GM21576 (cell line): Measurements from ENCODE around the gene MMP28.

Experiments used
- ATAC-seq: cut with Tn5 transposase; IDR thresholded peaks from one replicate; pipeline ENCODE4 v1.9.1; 2021; ENCODE audit warnings: mild to moderate bottlenecking, moderate library complexity; ENCODE audit not compliant: unreplicated experiment

Gene MMP28

DNA sequence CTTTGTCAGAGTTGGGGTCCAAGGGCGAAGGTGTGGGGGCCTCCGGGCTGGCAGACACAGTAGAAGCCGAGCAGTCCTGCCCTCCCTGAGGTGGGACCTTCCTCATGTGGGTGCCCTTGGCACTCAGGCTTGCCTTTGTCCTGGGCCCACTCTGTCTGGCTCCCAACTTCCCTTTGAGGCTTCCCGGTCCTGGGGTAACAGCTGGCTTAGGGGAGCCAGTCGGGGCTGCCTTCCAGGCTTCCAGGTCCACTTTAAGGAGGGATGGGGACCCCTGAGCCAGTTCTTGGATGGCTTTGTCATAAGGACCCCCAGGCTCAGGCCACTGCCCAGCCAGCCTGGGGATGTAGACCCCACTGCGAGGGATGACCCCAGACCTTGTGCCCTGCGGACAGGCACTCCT is 50.2 kb downstream of the MMP28 start:
- no peak for ATAC-seq

DNA sequence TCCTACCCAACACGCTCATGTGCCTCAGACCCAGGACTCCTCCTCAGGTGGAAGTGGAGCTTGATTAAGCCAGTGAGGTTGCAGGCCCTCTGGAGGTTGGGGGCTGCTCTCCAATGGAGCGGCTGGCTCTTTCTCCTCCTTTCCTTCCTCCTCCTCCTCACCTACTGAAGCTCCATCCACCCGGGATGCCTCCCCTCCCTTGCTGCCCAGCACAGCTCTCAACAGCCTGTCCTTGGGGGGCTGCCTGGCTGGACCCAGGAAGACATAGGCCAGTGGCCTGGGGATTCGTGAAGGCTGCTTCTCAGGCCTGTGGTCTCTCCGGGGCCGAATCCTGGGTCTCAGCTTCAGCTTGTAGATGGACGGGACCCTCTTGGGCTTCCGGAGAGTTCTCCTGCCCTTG is 50.6 kb downstream of the MMP28 start:
- ATAC-seq = no peak

DNA sequence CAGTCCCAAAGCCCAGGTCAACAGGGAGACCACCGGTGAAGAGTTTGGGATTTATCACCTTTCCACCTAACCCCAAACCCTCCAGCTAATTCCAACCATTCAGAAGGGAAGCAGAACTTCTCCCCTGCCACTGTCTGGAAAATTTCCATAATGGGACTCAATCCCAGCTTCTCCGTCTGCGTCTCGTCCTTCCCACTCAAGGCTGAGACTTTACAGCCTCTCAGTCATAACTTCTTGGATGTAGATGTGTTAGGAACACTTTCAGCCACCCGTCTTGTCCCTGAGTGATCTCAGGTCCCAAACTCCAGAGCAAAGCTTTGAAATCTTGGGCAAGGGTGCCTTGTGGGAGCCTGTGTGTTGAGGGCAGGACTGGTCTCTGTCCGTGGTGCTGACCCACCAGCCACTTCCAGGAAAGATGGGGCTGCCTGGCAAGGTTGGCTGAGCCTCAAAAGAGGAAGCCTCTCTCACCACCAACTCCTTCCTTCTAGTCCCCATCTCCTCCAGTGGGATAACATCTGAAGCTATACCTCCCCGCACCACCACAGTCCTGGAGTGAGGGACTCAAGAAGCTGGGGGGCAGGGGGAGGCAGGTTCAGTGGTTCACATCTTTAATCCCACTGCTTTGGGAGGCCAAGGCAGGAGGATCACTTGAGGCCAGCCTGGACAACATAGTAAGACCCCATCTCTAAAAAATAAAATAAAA is 51.7 kb downstream of the MMP28 start:
- ATAC-seq = no peak

DNA sequence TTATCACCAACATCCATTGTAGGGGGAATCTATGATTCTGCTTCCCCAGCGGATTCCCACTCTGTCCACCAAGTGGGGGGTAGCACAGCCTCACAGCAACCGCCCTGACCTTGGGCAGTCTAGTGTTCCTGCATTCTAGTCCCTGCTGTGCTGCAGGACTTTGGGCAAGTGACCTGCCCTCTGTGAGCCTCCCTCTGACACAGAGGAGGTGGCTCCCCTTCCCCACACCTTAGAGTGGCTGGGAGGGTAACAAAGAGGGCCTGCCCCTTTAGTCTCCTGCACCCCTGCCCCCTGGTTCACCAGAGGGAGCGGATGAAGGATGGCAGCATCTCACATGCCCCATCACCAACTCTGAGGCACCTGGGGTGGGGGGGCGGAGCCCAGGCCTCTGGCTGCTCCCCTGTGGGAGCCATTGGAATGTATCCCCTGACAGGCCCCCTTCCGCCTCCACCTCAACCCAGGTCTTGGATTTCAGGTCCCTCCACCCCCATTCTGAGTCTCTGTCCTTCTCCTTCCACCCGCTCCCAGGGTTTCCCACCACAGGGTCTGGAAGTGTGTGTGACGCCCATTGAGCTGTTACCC is 52.5 kb downstream of the MMP28 start:
- no peak for ATAC-seq

DNA sequence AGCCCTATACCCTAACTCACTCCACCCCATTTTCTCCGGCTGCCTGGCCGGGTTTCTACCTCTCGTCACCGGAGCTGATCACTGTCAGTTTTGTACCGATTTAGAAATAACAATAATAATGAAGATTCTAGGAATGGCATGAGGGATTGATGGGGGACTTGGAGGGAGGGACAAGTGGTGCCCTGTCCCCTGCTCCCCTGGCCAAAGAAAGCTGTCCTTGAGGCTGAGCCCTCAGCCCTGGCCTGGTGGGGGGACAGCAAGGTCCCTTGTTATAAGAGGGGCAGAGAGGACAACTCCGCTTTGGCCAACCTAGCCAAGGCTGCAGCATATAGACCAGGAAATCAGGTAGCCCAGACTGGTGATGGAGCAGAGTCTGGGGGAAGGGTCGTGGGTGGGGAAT is 52.9 kb downstream of the MMP28 start:
- ATAC-seq = no peak

DNA sequence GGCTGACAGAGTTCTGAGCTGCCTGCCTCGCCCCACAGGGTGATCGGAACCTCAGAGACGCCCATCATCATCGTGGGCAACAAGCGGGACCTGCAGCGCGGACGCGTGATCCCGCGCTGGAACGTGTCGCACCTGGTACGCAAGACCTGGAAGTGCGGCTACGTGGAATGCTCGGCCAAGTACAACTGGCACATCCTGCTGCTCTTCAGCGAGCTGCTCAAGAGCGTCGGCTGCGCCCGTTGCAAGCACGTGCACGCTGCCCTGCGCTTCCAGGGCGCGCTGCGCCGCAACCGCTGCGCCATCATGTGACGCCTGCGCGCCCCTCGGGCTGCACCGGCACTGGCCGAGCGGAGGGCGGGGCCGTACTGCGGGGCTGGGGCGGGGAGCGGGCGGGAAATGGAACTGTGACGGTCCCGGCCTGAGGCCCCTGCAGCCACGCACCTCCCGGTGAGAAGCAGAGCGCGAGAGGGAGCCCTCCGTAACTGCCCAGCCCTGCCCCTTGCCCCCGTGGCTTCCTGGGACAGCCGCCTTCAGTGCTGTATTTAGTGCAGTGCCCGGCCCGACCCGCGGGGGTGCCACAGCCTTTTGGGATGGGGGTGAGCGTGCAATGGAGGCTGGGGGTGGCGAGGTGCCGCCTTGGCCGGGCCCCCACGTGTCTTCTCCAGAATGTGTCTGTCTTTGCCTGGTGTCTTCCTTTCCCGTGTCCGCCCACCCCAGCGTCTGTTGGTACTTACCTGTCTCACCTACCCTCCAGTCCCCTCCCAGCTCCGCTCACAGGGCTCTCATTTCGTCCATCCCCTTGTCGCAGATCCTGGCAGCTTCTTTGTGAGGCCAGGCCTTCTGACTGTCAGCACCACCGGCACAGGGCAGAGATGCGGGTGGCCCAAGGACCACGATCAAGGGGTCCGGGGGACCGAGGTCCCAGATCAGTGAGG is 54.2 kb downstream of the MMP28 start:
- ATAC-seq = no peak

DNA sequence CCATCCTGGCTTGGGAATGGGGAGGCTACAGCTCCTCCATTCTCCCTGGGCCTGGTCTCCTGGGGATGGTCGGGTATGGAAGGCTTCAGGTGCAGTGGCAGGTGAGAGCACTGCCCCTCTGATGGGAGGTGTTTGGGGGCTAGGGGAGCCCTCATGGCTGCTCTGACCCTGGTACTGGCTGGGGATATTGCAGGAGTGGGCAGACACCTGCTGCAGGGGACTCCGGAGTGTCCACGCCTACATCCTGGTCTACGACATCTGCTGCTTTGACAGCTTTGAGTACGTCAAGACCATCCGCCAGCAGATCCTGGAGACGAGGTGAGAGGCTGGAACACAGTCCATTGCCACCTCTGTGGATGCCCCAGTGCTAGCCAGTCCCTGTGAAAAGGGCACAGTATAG is 55.2 kb downstream of the MMP28 start:
- ATAC-seq = no peak

DNA sequence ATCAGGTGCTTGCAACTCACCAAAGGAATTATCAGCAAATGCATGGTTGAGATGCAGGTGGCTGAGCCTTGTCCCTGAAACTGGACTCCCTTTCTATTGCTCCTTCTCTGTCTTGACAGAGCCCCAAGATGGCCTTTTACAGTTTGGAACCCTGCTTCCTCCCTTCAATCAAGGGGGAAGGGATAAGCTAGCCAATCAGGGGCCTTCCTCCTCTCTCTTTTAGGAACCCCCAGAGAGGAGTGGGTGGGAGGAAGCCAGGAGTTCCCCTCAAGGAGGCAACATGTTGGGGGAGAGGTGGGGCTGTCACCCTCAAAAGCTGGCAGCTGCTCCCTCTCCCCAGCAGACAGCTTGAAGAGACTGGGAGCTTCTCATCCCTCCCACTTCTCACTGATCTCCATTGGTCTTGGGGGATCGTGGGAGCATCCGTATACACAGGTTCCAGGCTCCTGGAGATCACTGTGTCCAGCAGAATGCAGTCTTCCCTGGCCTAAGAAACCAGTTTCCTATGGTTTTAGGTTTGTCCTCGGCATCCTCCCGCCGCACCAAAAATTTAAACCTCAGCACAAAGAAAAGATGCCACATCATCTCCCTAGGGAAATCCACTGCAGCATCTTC is 56.8 kb downstream of the MMP28 start:
- ATAC-seq = no peak

DNA sequence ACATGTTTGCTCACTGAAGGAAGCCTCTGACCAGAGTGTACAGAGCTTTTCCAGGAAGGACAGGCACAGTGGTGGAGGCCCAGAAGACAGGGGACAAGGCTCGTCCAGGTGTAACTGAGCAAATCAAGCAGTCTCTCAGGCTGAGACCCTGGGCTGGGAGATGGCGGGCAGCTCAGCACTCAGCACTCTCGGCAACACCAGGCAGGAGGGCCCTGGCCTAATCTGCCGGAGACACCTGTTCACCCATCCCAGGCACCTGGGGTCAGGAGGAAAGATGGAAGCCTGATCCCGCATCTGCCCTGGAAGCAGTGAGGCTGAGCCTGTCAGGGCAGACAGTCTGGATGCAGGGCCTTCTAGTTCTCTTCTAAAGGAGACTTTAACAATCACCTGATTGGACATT is 59.2 kb downstream of the MMP28 start:
- no peak for ATAC-seq

DNA sequence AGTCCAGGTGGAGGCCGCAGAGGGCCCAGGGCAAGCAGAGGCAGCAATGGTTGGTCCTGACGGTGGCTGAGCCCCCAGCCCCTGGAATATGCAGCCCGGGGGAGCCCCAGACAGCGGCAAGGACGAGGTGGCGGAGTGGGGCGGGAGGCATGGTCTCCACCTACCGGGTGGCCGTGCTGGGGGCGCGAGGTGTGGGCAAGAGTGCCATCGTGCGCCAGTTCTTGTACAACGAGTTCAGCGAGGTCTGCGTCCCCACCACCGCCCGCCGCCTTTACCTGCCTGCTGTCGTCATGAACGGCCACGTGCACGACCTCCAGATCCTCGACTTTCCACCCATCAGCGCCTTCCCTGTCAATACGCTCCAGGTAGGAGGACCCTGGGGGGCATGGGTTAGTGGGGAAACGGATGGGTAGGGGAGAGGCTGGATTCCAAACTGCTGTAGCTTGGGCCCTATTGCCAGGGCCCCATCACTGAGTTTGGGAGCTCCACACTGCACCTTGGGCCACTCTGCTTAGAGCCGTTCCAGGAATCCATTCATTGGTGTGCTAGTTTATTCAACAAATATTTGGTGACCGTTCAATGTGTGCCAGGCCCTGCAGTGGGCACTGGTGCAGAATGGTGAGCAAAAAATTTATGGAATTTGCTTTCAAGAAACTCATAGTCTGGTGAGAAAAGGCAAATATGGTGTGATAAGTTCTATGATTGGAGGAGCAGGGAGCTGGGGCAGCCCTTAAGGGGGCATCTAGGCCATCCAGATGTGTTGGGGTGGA is 60.2 kb downstream of the MMP28 start:
- ATAC-seq = no peak

DNA sequence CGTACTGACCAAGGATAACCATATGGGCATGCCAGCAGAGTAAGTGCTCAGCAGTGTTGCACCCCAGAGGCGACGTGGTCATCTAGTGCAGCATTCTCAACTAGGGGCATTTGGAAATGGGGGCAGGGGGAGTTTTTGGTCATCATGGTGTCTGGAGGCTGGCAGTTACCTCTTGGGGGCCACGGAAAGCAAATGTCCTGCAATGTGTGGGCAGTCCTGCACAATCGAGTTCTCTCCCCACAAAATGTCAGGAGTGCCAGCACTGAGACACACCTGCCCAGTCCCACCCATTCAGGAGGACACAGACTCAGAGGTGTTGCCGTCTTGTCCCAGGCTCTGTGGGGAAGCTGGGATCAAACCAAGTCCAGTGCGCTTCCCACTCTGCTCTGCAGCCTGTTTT is 61.0 kb downstream of the MMP28 start:
- no peak for ATAC-seq

DNA sequence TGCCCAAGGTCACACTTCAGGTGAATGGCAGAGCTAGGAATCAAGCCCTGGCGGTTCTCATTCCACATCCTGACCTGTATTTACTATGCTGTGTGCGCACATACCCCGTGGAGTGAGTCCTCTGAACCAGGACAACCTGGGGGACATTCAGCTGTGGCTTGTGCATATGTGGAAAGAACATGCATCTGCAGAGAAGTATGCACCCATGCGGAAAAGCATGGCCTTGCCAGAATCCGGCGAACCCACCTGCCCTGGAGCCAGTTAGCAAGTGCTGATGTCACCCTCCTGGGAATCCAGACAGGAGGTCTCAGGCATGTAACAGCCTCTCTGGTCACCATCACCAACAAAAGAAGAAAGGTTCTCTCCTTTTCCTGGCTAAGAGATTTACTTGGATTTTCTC is 62.1 kb downstream of the MMP28 start:
- ATAC-seq = no peak

DNA sequence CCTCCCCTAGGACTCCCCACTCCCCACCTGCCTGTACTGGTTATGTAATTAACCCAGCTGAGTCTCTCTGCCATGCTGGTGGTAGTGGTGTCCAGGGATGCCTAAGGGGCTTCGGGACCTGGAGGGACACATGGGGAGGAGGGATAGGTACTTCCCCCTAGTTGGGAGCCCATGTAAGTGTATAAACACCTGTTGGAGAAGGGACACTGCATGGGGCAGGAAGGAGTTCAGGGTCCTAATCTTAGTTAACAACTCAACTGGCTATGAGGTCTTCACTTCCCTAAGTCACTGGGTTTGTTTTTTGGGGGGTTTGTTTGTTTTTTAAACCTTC is 62.7 kb downstream of the MMP28 start:
- ATAC-seq = no peak

DNA sequence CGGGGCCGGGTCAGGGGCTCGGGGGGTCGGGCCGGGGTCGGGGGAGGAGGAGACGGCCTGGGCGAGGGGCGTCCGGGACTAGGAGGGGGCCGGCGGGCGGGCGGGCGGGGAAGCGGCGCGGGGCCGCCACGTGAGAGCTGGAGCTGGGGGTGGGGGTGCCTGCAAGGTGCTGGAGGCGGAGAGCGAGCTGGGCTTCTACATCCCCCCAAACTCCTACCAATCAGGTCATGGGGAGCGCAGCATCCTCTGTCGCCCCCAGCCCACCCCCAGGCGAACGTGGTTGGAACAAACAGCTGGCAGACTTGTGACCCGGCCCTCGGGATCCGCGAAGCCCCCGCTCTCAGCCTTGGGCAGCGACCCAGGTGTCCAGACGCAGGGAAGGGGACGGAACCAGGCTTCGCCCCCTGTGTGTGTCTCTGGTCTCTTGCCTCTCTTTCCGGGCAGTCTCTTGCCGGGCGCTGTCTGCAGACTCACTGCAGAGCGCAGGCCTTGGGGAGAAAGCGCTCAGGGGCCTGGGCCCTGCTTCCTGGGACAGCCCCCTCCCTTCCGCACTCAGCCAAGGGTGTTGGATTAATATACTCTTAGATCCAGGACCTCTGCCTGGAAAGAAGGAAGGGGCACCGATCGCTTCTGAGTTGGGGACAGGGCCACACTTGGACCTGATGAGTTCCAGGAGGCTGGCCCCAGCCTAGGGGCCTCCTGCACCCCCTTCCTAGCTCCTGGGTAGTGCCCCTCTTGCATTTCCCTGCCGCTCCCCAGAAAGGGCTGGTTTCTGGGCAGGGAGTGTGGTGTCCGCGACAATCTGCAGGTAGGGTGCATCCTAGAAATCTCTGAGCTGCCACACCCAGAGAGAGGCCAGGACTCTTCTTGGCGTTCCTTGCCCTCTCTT is 63.3 kb downstream of the MMP28 start:
- no peak for ATAC-seq

DNA sequence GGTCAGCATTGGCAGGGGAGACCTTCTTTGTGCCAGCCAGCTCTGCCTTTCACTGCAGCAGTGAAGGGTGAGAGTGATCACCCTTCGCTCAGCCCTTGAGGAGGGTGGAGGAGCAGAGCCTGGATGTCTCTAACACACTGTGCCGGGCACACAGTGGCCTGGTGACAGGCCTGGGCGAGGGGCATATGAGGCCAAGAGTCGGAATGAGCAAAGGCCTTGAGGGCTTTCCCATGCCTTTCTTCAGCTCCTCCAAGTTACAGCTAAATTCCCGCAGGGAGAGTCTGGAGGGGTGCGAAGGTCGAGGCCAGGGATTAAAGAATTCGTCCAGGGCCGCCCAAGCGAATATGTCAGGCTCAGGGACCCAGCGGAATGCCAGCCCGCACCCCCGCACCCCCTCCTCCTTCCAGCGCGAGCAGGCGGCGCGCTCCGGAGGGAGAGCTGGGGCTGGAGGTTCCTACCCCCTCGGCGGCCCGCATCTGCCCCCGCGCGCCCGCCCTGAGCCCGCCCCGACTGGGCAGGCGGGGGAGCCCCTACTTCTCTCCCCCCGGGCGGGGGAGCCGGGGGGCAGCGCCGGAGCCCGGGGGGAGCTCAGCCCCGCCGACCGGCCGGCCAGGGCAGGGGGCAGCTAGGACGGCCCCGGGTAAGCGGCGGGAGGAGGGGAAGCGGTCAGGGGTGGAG is 64.1 kb downstream of the MMP28 start, which contains the start of gene RASL10B:
Gene RASL10B (plus strand): TSS at position 401 of the 678 bp plus-strand sequence. CDS start 3,546 bp downstream, outside the sequence.
- no peak for ATAC-seq

DNA sequence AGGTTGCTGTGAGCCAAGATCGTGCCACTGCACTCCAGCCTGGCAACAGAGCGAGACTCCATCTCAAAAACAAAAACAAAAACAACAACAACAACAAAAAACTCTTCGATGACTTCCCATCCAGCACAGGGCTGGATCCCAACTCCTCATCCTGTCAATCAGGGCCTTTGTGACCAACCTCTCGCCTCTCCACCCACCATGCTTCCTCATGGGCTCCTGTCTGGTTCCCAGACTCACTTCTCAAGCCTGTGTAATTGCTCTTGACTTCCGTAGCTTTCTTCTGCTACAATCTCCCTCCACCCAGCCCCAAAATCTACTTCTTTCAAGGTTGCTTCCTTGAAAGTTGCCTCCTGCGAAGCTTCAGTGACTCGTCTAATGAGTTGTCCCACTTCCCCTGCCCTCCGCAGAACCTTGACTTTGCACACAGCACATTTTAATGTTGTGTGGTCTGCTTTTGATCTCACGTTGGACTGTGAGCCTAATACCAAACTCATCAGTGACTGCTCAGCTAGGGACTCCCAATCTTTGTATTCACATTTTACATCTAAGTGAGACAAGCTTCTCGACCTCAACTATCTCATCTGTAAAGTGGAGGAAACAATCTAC is 64.9 kb downstream of the MMP28 start:
- ATAC-seq = no peak

DNA sequence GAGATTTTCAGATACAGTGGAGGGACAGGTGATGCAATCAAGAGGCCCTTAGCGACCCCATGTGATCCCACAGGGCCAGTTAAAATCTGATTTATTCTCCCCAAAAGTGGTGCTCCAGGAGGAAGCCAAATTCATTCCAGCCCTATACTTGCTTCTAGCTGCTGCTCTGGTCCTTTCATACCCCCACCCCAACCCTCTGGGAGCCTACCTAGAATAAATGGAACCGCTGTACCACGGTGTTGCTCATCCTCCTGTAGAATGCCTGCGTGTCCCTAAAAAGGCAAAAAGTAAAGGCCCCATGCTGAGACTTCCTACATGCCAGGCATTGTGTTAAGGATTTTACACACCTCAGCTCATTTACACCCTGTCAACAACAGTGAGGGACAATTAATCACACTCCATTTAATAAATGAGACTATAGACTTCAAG is 66.0 kb downstream of the MMP28 start:
- ATAC-seq = no peak

DNA sequence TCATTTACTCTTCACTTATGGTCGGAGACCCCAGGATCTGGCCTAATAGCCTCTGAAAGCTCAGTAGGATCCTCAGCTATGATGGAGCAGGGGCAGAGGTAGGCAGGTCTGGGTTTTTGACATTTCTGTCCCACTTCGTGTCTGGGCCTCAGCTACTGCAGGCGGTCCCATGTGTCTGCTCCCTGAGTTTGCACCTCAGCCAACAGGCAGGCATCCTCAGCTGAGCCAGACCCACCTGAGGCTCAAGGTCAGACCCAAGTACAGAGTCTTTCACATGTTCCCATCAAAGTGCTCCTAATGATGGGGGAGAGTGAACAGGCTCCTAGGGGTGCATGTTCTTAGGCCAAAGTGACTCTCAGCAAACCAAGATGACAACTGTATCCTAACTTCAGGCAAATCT is 66.9 kb downstream of the MMP28 start:
- no peak for ATAC-seq

DNA sequence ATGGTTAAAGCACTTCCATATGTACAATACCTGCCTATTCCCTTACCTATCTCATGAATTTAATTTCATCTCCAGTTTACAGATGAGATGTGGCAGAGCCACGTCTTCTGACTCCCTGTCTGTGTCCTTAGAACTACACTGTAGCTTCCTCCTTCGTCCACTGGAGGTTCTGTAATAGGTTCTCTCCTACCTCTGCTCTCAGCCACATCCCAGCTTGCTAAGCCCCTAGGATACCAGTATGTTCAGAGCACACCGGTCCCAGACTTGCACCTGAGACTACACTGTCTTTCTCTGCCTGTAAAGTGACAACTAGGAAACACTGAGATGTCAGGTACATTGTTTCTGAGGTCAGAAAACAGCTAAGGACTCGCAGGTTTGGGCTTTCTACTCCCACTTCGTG is 67.8 kb downstream of the MMP28 start:
- ATAC-seq = no peak
